Tibial artery (tissue), 4 donors: ENCODE measurements around the gene SMIM22.

Experiments used
- DNase-seq, 2 donors: peaks; one replicate each; pipeline ENCODE4 v3.0.0-alpha.2; 2019
- H3K27ac ChIP-seq, 2 donors: fragments of 200-600 bp; sonication (generic) in 1 of 2; 1 replicate in 1 of 2; 2 replicates in 1 of 2; pipeline ENCODE4 v1.5.1; 2018 to 2019; ENCODE audit warnings: mild to moderate bottlenecking in 1 of 2
- H3K27me3 ChIP-seq, 2 donors: fragments of 200-600 bp; sonication (generic) in 1 of 2; one replicate each; pipeline versions ENCODE4 v1.5.1 to v1.6.0; 2016 to 2019
- H3K36me3 ChIP-seq, 3 donors: fragments of 200-600 bp; sonication (generic) in 2 of 3; one replicate each; pipeline ENCODE4 v1.5.1; 2016 to 2019; ENCODE audit warnings: mild to moderate bottlenecking in 2 of 3
- H3K4me1 ChIP-seq, 4 donors: fragments of 200-600 bp; sonication (generic) in 2 of 4; 1 replicate in 3 of 4; 2 replicates in 1 of 4; pipeline ENCODE4 v1.5.1; 2016 to 2019
- H3K4me3 ChIP-seq, 2 donors: fragments of 200-600 bp; sonication (generic) in 1 of 2; 1 replicate in 1 of 2; 2 replicates in 1 of 2; pipeline ENCODE4 v1.5.1; 2018 to 2019; ENCODE audit warnings: mild to moderate bottlenecking in 2 of 2
- H3K9me3 ChIP-seq, 3 donors: fragments of 200-600 bp; sonication (generic) in 1 of 3; one replicate each; pipeline ENCODE4 v1.5.1; 2016 to 2019
- intact Hi-C: fragments of 100-400 bp; cut with DNase I; formaldehyde crosslinking; loops from one replicate; pipeline ENCODE4 v1.15.0; 2023; ENCODE audit warnings: low total_unique reads
- TF ChIP-seq, protein P1 (sequence below), 2 experiments: fragments of 200-600 bp in 1 of 2; fragments of 450-650 bp in 1 of 2; IDR thresholded peaks; one replicate each; pipeline ENCODE4 v1.5.1; 2017 to 2019; ENCODE audit warnings: antibody characterized with exemption in 2 of 2, mild to moderate bottlenecking in 1 of 2, moderate library complexity in 1 of 2

Gene SMIM22

DNA sequence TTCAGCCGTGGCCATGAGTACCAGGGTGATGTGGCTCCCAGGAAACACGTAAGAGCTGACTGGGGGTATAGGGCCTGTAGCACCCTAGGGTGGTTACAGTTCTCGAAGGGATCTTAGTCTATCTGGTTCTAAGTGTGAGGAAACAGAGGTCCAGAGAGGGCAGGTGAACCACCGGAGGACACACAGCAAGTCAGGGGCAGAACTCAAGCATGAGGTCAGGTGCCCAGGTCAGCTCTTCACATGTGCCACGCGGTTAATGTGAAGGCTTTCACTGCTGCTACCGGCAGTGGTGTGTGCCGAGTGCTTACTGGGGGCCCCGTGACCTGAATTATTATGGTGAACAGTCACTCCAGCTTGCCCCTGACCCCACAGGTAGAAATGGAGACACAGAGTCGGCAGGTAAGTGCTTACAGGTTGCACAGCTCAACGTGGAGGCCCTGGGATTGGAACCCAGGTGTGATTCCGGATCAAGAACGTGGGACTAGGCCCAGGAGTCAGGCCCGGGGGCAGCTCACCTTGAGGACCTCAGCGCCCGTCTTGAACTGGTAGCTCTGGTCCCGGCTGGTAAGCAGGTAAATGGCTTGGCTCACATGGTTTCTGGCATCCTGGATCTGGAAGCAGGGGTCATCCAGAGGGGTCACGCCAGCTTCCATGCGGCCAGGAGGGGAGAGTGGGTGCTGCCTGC lies 4.1 kb downstream of the SMIM22 start:
- Histone ChIP-seq H3K4me1 (peaks cover 0 to 26% (median 13%) of the 10 kb centered on the region in 4 donors), H3K27ac (no peak overlapping the region), H3K9me3 (no peaks in the 10 kb centered on the region), H3K27me3 (no peaks in the 10 kb centered on the region), H3K36me3 (peaks cover 0 to 36% (median 16%) of the 10 kb centered on the region in 3 donors), H3K4me3 (no peak overlapping the region)
- intact Hi-C loops, result loop anchor here (5.0 kb wide), 1 partner anchor 92 kb away; no protein-coding TSS in a partner anchor
- DNase-seq, result no peak
- TF ChIP-seq, protein P1, sequence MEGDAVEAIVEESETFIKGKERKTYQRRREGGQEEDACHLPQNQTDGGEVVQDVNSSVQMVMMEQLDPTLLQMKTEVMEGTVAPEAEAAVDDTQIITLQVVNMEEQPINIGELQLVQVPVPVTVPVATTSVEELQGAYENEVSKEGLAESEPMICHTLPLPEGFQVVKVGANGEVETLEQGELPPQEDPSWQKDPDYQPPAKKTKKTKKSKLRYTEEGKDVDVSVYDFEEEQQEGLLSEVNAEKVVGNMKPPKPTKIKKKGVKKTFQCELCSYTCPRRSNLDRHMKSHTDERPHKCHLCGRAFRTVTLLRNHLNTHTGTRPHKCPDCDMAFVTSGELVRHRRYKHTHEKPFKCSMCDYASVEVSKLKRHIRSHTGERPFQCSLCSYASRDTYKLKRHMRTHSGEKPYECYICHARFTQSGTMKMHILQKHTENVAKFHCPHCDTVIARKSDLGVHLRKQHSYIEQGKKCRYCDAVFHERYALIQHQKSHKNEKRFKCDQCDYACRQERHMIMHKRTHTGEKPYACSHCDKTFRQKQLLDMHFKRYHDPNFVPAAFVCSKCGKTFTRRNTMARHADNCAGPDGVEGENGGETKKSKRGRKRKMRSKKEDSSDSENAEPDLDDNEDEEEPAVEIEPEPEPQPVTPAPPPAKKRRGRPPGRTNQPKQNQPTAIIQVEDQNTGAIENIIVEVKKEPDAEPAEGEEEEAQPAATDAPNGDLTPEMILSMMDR (IDR thresholded peaks at IDR 0.05), result no peak

DNA sequence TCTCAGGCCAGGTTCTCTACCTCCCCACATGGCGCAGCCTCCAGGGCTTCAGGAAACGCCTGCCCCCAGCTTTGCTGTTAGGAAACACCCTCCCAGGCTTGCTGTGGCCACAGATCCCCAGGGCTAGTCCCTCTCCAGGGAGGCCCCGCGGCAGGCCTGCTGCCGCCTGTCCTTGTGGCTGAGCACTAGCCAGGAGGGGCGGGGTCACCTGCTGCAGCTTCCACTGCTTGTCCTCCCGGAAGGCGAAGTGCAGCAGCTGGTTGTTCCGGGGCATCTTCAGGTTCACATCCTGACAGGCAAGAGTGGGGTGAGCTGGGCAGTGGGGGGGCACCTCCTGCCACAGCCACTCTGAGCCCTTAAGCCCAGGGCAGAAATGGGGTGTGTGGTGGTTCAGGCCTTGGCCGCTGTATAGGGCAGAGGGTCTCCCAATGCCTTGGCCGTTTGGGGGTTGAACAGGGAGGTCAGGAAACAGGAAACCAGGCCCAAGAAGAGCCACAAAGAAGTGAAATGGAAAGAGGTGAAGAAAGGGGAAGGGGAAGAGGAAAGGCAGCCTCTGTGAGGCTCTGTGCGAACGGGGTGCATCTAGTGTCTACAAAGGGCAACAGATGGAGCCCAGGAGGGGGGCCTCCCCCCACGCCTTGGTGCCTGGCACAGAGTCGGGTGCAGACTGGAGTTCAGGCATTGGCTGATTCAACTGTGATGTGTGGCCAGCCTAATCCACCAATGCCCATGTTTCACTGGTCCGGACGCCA lies 5.3 kb downstream of the SMIM22 start:
- Histone ChIP-seq H3K9me3 (no peaks in the 10 kb centered on the region), H3K4me1 (peaks cover 0 to 26% (median 13%) of the 10 kb centered on the region in 4 donors), H3K27ac (no peak overlapping the region), H3K36me3 (peaks cover 0 to 47% (median 28%) of the 10 kb centered on the region in 3 donors), H3K27me3 (no peaks in the 10 kb centered on the region), H3K4me3 (no peak overlapping the region)
- intact Hi-C loops, result no loop called here
- DNase-seq, result no peak
- TF ChIP-seq, protein P1 (IDR thresholded peaks at IDR 0.05), result no peak

DNA sequence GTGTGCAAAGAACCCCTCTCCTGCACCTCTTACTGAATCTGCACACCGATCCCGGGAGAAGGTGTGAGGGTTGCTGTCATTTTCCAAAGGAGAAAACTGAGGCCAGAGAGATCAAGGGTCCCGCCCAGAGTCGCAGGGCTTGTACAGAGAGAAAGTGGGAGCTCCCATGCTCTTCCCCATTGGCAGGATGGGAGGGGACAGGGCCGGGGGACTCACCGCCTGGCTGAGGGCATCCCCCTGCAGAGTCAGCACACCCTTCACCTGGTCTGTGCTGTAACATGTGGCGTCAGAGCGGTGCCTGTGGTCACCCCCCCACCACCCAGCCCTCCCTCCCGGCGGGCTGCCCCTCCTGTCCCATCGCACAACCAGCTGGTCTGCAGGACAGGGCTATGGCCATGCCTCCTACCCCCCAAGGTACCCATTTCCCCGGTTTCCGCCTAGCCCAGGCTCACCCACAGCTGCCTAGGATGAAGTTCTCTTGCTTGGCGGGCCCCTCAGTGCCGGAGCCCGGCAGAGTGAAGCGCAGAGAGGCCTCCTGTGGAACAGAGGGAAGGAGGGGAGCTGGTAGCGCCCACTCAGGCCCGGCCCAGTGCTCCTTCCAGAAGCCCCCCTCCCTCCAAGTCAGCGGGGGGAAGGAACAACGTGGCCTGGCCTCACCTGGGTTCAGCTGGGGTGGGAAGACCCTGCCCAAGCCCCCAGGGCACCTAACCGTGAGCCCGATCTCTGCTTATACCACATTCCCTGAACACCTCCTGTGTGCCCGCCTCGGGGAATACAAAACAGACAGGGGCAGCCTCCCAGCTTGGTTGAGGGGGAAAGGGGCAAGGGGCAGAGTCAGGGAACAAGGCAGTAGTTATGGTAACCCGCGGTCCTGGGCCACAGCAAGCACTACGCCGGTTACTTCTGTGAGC lies 6.1 kb downstream of the SMIM22 start:
- Histone ChIP-seq H3K4me1 (peaks cover 0 to 26% (median 13%) of the 10 kb centered on the region in 4 donors), H3K27me3 (no peaks in the 10 kb centered on the region), H3K27ac (peak overlapping the region; percentile 60 to 82), H3K36me3 (peaks cover 0 to 56% (median 36%) of the 10 kb centered on the region in 3 donors), H3K9me3 (no peaks in the 10 kb centered on the region), H3K4me3 (peak overlapping the region; percentile 74 to 79)
- TF ChIP-seq, protein P1 (IDR thresholded peaks at IDR 0.05), result no peak
- DNase-seq, result no peak
- intact Hi-C loops, result no loop called here

DNA sequence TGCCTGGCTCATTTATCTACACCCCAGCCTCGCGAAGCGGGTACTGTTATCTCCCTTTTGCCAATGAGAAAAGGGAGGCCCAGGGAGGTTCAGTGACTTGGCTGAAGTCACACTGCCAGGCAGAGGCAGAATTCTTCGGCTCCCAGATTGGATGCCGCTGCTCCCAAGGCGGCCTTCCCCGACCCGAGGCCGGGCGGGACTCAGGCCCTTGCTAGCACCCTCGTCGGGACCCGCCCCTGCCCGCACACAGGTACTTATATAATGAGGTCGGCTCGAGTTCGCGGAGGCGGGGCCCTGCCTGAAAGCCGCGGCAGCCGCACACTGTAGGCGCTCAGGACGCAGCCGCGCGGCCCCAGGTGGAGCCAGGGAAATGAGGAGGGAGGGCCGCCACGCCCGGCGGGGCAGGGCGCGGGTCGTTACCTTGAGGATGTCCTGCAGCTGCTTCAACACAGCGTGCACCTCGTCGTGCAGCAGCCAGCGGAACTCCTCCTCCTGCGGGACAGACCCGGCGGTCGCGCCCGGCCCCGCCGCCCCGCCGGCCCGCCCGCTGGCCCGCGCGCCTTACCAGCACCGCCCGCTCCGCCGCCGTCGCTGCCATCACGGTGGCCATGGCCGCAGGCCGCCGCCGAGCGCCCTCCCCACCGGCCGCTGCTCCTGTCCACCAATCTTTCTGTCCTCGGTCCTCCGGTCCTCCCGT lies 6.9 kb downstream of the SMIM22 start, which contains the start of gene ROGDI:
ROGDI (minus strand) TSS at position 672 of the 697 bp plus-strand sequence; CDS start at position 610, 62 bp downstream.
- peak within 1 kb of the TSS; percentile 74 to 79 for H3K4me3 ChIP-seq
- TF ChIP-seq, protein P1 (IDR thresholded peaks at IDR 0.05), result no peak
- H3K27me3 ChIP-seq, result no peaks in the 10 kb centered on the region
- H3K9me3 ChIP-seq, result no peaks in the 10 kb centered on the region
- peak; percentile 66 to 84 for DNase-seq
- peaks cover 0 to 26% (median 13%) of the 10 kb centered on the region in 4 donors for H3K4me1 ChIP-seq
- peak within 1 kb of the TSS; percentile 60 to 82 for H3K27ac ChIP-seq
- H3K36me3 ChIP-seq, result peaks cover 0 to 57% (median 37%) of the 10 kb centered on the region in 3 donors
- intact Hi-C loops, result no loop called here
